Testis (tissue), 2 donors: ENCODE results near the gene BSCL2.

Source experiments
- CTCF ChIP-seq, 3 experiments: fragments of 450-650 bp in 2 of 3; fragments of 200-600 bp in 1 of 3; sonication (generic) in 1 of 3; IDR thresholded peaks; one replicate each; pipeline ENCODE4 v1.5.1; 2016 to 2019; ENCODE audit warnings: antibody characterized with exemption in 3 of 3, mild to moderate bottlenecking in 2 of 3, moderate library complexity in 1 of 3
- POLR2A ChIP-seq: fragments of 450-650 bp; IDR thresholded peaks from one replicate; pipeline ENCODE4 v1.6.1; 2017; ENCODE audit warnings: antibody characterized with exemption, mild to moderate bottlenecking, moderate library complexity

DNA sequence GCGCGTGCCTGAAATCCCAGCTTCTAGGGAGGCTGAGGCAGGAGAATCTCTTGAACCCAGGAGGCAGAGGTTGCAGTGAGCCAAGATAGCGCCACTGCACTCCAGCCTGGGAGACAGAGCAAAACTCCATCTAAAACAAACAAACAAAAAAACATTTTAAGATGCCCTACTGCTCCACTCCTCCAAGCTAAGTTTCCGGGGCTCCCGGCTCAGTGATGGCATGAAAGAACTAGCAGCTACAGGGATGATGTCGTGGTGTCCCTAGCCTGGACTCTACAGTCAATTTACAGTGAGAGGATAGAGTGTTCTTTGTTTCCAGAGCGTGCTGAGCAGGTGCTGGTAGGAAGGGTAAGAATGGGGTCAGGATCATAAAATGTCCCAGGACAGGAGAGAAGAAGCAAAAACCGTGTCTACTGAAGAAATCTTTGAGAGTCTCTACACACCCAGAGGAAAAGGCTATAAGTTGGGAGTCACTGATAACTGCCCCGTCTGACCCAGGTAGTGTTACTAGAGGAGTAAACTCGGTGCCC lies 47.9 kb upstream of the BSCL2 start:
- TF ChIP-seq CTCF (IDR thresholded peaks at IDR 0.05) (no peak), POLR2A (no peak)
